NCI-H748 treated with DMSO at 0.1 percent for 48 hours (cell line): Measurements from ENCODE around the gene SMG6.

Source experiments
- DNase-seq: peaks from one replicate; lab custom pipeline; 2025; lab: John Stamatoyannopoulos, UW

Gene SMG6

GRCh38 chr17:2235265-2235664 is 68.3 kb downstream of the SMG6 start:
- no peak for DNase-seq

- no peak for DNase-seq
These were observed 70.1 kb downstream of the SMG6 start for GRCh38 chr17:2233441-2233947.

GRCh38 chr17:2232244-2232638 is 71.3 kb downstream of the SMG6 start:
- DNase-seq, result no peak

- DNase-seq, result no peak
These were observed 72.7 kb downstream of the SMG6 start for GRCh38 chr17:2230877-2231276.

GRCh38 chr17:2227025-2227699 is 76.4 kb downstream of the SMG6 start:
- no peak for DNase-seq

GRCh38 chr17:2223617-2223927 is 80.0 kb downstream of the SMG6 start:
- no peak for DNase-seq

GRCh38 chr17:2222901-2223616 is 80.5 kb downstream of the SMG6 start:
- DNase-seq, result no peak

GRCh38 chr17:2222301-2222700 is 81.3 kb downstream of the SMG6 start:
- DNase-seq, result no peak

- DNase-seq, result no peak
These were observed 85.2 kb downstream of the SMG6 start for GRCh38 chr17:2218426-2218825.

- no peak for DNase-seq
These were observed 87.8 kb downstream of the SMG6 start for GRCh38 chr17:2215616-2216364.

- no peak for DNase-seq
These were observed 88.5 kb downstream of the SMG6 start for GRCh38 chr17:2214929-2215615.

GRCh38 chr17:2214047-2214928 is 89.3 kb downstream of the SMG6 start:
- no peak for DNase-seq

GRCh38 chr17:2213291-2213960 is 90.2 kb downstream of the SMG6 start:
- no peak for DNase-seq

- DNase-seq, result no peak
These were observed 91.1 kb downstream of the SMG6 start for GRCh38 chr17:2212400-2212981.

GRCh38 chr17:2211661-2212399 is 91.8 kb downstream of the SMG6 start:
- no peak for DNase-seq

GRCh38 chr17:2210726-2211125 is 92.9 kb downstream of the SMG6 start:
- DNase-seq, result no peak

- no peak for DNase-seq
These were observed 95.6 kb downstream of the SMG6 start for GRCh38 chr17:2207815-2208515.

- no peak for DNase-seq
These were observed 99.2 kb downstream of the SMG6 start for GRCh38 chr17:2204393-2204792.

- DNase-seq, result no peak
These were observed 99.8 kb downstream of the SMG6 start for GRCh38 chr17:2203818-2204217.
